Cardiac muscle cell (in vitro differentiated cells and primary cell): ENCODE measurements around the gene TMEM89. TPM values are rescaled to one million over a fixed set of nuclear protein-coding genes. Genes with fewer than 3 reads are reported as not detected.
A peak's percentile ranks its signal among the peaks of the same experiment; 100 is the strongest.

Source experiments
- DNase-seq, 2 donors: peaks; one replicate each; pipeline versions ENCODE4 v3.0.0 to v3.0.0-alpha.2; 2010 to 2017; ENCODE audit warnings: low read depth in 1 of 2, low spot score in 1 of 2
- H3K27ac ChIP-seq: fragments of 200-600 bp; sonication (generic); 2 replicates; pipeline ENCODE4 v1.5.1; 2016
- H3K27me3 ChIP-seq: fragments of 200-600 bp; sonication (generic); 2 replicates; pipeline ENCODE4 v1.6.0; 2016; ENCODE audit warnings: control low read depth
- H3K36me3 ChIP-seq: fragments of 200-600 bp; sonication (generic); 2 replicates; pipeline ENCODE4 v1.5.1; 2016; ENCODE audit warnings: control low read depth
- H3K4me1 ChIP-seq: fragments of 200-600 bp; sonication (generic); 2 replicates; pipeline ENCODE4 v1.8.1; 2017; ENCODE audit warnings: low read depth, mild to moderate bottlenecking, mixed run types
- H3K4me3 ChIP-seq: fragments of 200-600 bp; sonication (generic); 2 replicates; pipeline ENCODE4 v1.5.1; 2016; ENCODE audit warnings: mild to moderate bottlenecking
- H3K9me3 ChIP-seq: fragments of 200-600 bp; sonication (generic); 2 replicates; pipeline ENCODE4 v1.5.1; 2017; ENCODE audit warnings: low read depth, mild to moderate bottlenecking, control low read depth
- CTCF ChIP-seq: IDR thresholded peaks from 2 replicates; pipeline ENCODE4 v1.5.1; 2012; ENCODE audit warnings: low read depth, mild to moderate bottlenecking, low read length
- polyA plus RNA-seq: library from polyadenylated mRNA; unstranded; fragments of >200 nt; fragmentation: Nextera tagmentation; extraction: Ambion mirVana; gene quantifications from 2 replicates; pipeline ENCODE4 v1.2.1, GENCODE V29; 2016
- total RNA-seq: library from RNA; depleted of rRNA; stranded (reverse); fragments of >200 nt; gene quantifications from 2 replicates; pipeline ENCODE4 v1.2.3, GENCODE V29; 2016

The TMEM89 gene
- total and polyA plus RNA-seq, 2 experiments from 2014 or later = 0.59 TPM; not detected in 1

GRCh38 chr3:48599077-48599501 is 22.5 kb downstream of the TMEM89 start:
- H3K4me3 ChIP-seq = no peak overlapping the region

GRCh38 chr3:48598323-48599076 is 23.1 kb downstream of the TMEM89 start:
- H3K4me3 ChIP-seq = no peak overlapping the region
- H3K27me3 ChIP-seq = no peaks in the 10 kb centered on the region
- no peak for TF ChIP-seq CTCF
- DNase-seq = peak; percentile 33 to 95
- peaks cover 36% of the 10 kb centered on the region for H3K36me3 ChIP-seq
- H3K9me3 ChIP-seq = no peaks in the 10 kb centered on the region
- peaks cover 6% of the 10 kb centered on the region for H3K4me1 ChIP-seq
- H3K27ac ChIP-seq = peak overlapping the region; percentile 81

More at GRCh38 chr3:48599077-48599501, 22.5 kb downstream of the TMEM89 start:
- TF ChIP-seq CTCF = no peak
- no peak for DNase-seq
- H3K9me3 ChIP-seq = no peaks in the 10 kb centered on the region
- peaks cover 6% of the 10 kb centered on the region for H3K4me1 ChIP-seq
- H3K27me3 ChIP-seq = no peaks in the 10 kb centered on the region
- H3K36me3 ChIP-seq = peaks cover 41% of the 10 kb centered on the region
- H3K27ac ChIP-seq = peak overlapping the region; percentile 81

DNA sequence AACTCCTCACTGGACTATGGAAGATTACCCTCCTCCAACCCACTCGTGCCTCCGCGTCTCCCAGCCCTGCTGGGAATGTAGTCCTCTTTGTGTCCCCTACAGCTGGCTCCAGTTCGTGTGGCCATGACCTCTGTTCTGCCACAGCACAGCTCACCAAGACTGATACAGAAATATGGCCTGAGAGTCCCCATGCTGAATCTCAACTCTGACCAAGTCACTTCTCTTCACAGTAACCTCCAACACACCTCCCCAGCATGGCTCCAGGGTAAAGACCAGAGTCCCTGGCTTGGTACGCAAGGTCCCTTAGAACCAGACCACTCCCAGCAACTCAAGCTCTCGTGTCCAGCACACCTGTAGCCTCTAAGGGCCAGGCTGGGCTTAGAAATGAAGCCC is 24.2 kb downstream of the TMEM89 start:
- Histone ChIP-seq H3K4me1 (peaks cover 6% of the 10 kb centered on the region), H3K27ac (peak overlapping the region; percentile 81), H3K27me3 (no peaks in the 10 kb centered on the region), H3K9me3 (no peaks in the 10 kb centered on the region), H3K36me3 (peaks cover 25% of the 10 kb centered on the region), H3K4me3 (no peak overlapping the region)
- DNase-seq = no peak
- no peak for TF ChIP-seq CTCF

GRCh38 chr3:48596676-48597407 is 24.7 kb downstream of the TMEM89 start:
- Histone ChIP-seq H3K4me1 (peaks cover 6% of the 10 kb centered on the region), H3K4me3 (no peak overlapping the region), H3K27ac (peak overlapping the region; percentile 81), H3K27me3 (no peaks in the 10 kb centered on the region), H3K36me3 (peaks cover 25% of the 10 kb centered on the region), H3K9me3 (no peaks in the 10 kb centered on the region)
- TF ChIP-seq CTCF = no peak
- DNase-seq = no peak

DNA sequence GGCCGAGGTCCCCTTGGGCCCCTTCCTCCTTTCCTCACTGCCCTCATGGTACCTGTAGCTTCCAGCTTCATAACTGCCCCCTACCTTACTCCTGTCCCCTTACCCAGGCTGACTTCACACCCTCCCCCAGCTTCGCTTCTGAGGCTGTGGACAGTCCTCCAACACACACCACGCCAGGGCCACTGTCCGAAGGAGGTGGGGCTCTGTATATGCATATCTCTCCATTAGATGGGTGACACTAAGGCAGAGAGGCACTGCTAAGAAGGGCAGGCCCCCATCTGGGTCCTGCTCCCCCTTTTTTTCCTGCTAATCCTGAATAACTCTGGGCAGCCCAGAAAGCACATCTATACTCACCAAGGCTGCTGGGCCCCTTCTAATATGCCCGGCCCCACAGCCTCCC is 25.4 kb downstream of the TMEM89 start:
- peak overlapping the region; percentile 81 for H3K27ac ChIP-seq
- H3K9me3 ChIP-seq = no peaks in the 10 kb centered on the region
- H3K27me3 ChIP-seq = no peaks in the 10 kb centered on the region
- no peak overlapping the region for H3K4me3 ChIP-seq
- H3K4me1 ChIP-seq = peaks cover 6% of the 10 kb centered on the region
- TF ChIP-seq CTCF = no peak
- no peak for DNase-seq
- peaks cover 19% of the 10 kb centered on the region for H3K36me3 ChIP-seq
